GM12875 (cell line): ENCODE data around the gene FAM3D.

Experiments used
- H3K4me3 ChIP-seq: one replicate; pipeline ENCODE4 v1.5.1; 2011; ENCODE audit warnings: low read depth, low read length, control low read depth
- TF ChIP-seq, protein P1 (sequence below): IDR thresholded peaks from 2 replicates; pipeline ENCODE4 v1.5.1; 2011; ENCODE audit warnings: low read depth, mild to moderate bottlenecking, control low read depth, inconsistent platforms, low read length, moderate library complexity, borderline replicate concordance; ENCODE audit not compliant: insufficient read depth

FAM3D gene

GRCh38 chr3:58670506-58671135 lies 4.0 kb upstream of the FAM3D start:
- H3K4me3 ChIP-seq = no peak overlapping the region
- TF ChIP-seq, protein P1, sequence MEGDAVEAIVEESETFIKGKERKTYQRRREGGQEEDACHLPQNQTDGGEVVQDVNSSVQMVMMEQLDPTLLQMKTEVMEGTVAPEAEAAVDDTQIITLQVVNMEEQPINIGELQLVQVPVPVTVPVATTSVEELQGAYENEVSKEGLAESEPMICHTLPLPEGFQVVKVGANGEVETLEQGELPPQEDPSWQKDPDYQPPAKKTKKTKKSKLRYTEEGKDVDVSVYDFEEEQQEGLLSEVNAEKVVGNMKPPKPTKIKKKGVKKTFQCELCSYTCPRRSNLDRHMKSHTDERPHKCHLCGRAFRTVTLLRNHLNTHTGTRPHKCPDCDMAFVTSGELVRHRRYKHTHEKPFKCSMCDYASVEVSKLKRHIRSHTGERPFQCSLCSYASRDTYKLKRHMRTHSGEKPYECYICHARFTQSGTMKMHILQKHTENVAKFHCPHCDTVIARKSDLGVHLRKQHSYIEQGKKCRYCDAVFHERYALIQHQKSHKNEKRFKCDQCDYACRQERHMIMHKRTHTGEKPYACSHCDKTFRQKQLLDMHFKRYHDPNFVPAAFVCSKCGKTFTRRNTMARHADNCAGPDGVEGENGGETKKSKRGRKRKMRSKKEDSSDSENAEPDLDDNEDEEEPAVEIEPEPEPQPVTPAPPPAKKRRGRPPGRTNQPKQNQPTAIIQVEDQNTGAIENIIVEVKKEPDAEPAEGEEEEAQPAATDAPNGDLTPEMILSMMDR = no peak

- TF ChIP-seq, protein P1 = no peak
- H3K4me3 ChIP-seq = no peak overlapping the region
These were observed 1.7 kb upstream of the FAM3D start for GRCh38 chr3:58668247-58668646.

DNA sequence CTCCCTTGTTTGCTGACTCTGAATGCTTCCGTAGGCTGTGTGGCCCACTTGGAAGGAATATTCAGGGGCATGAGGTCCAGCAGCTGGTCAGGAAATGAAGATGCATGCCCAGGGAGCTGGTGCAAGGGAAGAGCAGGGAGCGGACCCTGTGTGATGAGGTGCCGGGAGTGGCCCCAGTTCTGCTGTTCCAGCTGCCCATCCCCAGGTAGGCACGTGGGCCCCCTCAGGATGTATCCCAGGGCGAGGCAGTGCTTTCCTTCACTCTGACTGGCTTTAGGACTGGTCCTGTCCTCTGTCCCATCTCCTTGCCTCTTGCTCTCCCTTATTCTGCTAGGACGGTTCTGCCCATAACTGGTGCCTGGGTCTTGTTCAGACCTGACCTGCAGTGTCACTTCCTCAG lies 1.1 kb upstream of the FAM3D start:
- no peak overlapping the region for H3K4me3 ChIP-seq
- TF ChIP-seq, protein P1 = no peak

DNA sequence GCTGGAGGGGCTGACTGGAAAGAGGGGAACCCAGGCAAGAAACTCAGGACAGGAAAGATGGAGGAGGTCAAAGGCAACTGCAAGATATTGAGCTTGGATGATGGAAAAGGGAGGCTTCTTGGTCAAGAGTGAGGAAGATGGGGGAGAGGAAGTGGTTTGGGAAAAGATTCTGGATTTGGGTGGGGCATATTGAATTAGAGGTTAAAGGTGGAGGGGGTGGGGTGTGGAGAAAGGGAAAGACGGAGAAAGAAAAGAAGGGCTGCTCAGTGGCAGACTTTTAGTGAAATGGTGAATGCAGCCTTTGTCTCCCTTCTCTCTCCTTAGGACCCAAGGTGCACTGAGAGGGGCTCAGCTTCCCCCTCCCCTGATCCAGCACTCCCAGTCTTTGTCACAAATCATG lies 655 bp upstream of the FAM3D start:
- TF ChIP-seq, protein P1 = no peak
- no peak overlapping the region for H3K4me3 ChIP-seq

- H3K4me3 ChIP-seq = no peak overlapping the region
- TF ChIP-seq, protein P1 = no peak
These were observed 1.2 kb downstream of the FAM3D start for GRCh38 chr3:58665405-58665804.

DNA sequence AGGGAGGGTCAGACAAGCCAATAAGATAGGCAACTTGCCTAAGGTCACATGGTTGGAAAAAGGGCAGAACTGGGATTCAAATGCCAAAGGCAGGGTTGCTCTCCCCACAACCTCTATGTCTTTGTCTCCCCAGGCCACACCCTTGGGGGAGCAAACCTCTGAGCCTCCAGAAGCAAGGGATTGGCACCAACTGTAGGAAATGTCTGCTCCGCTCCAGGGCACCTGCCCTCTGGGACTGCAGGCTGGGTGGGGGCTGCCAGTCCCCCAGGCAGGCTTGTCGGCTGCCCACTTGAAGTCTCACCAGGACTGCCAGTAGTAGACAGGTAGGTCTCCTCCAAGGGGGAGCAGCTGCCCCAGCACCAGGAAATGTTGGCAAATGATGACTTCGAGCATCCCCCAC lies 2.0 kb downstream of the FAM3D start:
- H3K4me3 ChIP-seq = no peak overlapping the region
- TF ChIP-seq, protein P1 = no peak

- TF ChIP-seq, protein P1 = no peak
- no peak overlapping the region for H3K4me3 ChIP-seq
These were observed 4.6 kb downstream of the FAM3D start for GRCh38 chr3:58661836-58662420.
